ENCODE measurements around the gene ICAM4.

- TF ChIP-seq, protein P1, sequence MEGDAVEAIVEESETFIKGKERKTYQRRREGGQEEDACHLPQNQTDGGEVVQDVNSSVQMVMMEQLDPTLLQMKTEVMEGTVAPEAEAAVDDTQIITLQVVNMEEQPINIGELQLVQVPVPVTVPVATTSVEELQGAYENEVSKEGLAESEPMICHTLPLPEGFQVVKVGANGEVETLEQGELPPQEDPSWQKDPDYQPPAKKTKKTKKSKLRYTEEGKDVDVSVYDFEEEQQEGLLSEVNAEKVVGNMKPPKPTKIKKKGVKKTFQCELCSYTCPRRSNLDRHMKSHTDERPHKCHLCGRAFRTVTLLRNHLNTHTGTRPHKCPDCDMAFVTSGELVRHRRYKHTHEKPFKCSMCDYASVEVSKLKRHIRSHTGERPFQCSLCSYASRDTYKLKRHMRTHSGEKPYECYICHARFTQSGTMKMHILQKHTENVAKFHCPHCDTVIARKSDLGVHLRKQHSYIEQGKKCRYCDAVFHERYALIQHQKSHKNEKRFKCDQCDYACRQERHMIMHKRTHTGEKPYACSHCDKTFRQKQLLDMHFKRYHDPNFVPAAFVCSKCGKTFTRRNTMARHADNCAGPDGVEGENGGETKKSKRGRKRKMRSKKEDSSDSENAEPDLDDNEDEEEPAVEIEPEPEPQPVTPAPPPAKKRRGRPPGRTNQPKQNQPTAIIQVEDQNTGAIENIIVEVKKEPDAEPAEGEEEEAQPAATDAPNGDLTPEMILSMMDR (conservative IDR thresholded peaks at IDR 0.05; ENCODE audit: low read length) = no peak
- no peak for TF ChIP-seq EZH2phosphoT487 (IDR thresholded peaks at IDR 0.05; ENCODE audit: borderline replicate concordance, low read depth, low read length)
These were observed 32.3 kb downstream of the ICAM4 start for GRCh38 chr19:10318807-10319682.

All from OCI-LY7 (cell line).